Thoracic aorta (tissue), 2 donors: ENCODE data around the gene ABCG1. TPM values are rescaled to one million over a fixed set of nuclear protein-coding genes. Genes with fewer than 3 reads are reported as not detected.

Experiments used
- ATAC-seq: fragments of 150-250 bp; one replicate; pipeline ENCODE4 v1.8.0; 2017; ENCODE audit warnings: low read depth; ENCODE audit not compliant: insufficient number of reproducible peaks, low FRiP score
- DNase-seq: peaks from one replicate; pipeline ENCODE4 v3.0.0-alpha.2; 2020; ENCODE audit warnings: low spot score
- H3K27ac ChIP-seq, 2 donors: fragments of 200-600 bp; sonication (generic); 1 replicate in 1 of 2; 2 replicates in 1 of 2; pipeline ENCODE4 v1.5.1; 2016; ENCODE audit warnings: mild to moderate bottlenecking in 2 of 2, moderate library complexity in 2 of 2
- H3K27me3 ChIP-seq: fragments of 200-600 bp; sonication (generic); replicated peaks from 2 replicates; pipeline ENCODE4 v1.6.0; 2016; ENCODE audit warnings: mild to moderate bottlenecking; ENCODE audit not compliant: insufficient read depth
- H3K36me3 ChIP-seq: fragments of 200-600 bp; sonication (generic); one replicate; pipeline ENCODE4 v1.5.1; 2016
- H3K4me1 ChIP-seq, 2 donors: fragments of 200-600 bp; sonication (generic); 1 replicate in 1 of 2; 2 replicates in 1 of 2; pipeline versions ENCODE4 v1.5.1 to v1.6.0; 2016; ENCODE audit warnings: low read depth in 2 of 2, mild to moderate bottlenecking in 1 of 2; ENCODE audit not compliant: control insufficient read depth in 1 of 2
- H3K4me3 ChIP-seq: fragments of 200-600 bp; sonication (generic); 2 replicates; pipeline ENCODE4 v1.5.1; 2016; ENCODE audit warnings: mild to moderate bottlenecking
- H3K9me3 ChIP-seq: fragments of 200-600 bp; sonication (generic); 2 replicates; pipeline ENCODE4 v1.5.1; 2016
- total RNA-seq, 2 donors: library from RNA; depleted of rRNA; stranded (reverse); fragments of >200 nt; gene quantifications; one replicate each; pipeline versions ENCODE4 v1.1.0 to v1.2.3, GENCODE V29; 2016
- TF ChIP-seq, protein P1 (sequence below): fragments of 200-600 bp; sonication (generic); IDR thresholded peaks from one replicate; pipeline ENCODE4 v1.5.1; 2019; ENCODE audit warnings: antibody characterized with exemption

The ABCG1 gene
- total RNA-seq, 2 donors from 2014 or later, result 15.6 to 20.6 TPM

DNA sequence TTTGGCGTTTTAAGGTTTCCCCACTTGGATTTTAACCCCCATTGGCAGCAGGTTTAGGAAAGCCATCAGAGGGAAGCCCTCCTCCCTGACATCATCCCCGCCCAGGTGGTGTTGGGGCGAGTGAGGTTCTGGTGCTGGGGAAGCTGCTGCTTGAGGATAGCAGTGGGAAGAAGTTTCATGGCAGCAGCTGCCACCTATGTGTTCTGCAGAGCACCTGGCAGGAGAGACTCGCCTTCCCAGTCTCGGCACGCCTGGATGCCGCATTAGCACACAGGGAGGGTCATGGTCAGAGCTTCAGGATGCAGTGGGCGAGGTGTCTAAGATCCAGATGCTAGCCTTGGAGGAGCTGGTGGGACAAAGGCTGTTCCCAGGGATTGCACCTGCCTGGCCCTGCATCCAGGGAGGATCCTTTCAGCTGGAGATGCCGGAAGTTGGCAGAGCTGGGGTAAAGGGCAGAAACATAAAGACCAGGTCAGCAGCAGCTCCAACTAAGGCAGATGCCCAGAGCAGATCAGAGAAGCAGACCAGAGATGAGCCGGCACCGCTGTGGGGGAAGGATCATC is 33.9 kb downstream of the ABCG1 start:
- H3K4me3 ChIP-seq, result no peak overlapping the region
- no peaks in the 10 kb centered on the region for H3K36me3 ChIP-seq
- H3K27me3 ChIP-seq, result no peaks in the 10 kb centered on the region
- TF ChIP-seq, protein P1, sequence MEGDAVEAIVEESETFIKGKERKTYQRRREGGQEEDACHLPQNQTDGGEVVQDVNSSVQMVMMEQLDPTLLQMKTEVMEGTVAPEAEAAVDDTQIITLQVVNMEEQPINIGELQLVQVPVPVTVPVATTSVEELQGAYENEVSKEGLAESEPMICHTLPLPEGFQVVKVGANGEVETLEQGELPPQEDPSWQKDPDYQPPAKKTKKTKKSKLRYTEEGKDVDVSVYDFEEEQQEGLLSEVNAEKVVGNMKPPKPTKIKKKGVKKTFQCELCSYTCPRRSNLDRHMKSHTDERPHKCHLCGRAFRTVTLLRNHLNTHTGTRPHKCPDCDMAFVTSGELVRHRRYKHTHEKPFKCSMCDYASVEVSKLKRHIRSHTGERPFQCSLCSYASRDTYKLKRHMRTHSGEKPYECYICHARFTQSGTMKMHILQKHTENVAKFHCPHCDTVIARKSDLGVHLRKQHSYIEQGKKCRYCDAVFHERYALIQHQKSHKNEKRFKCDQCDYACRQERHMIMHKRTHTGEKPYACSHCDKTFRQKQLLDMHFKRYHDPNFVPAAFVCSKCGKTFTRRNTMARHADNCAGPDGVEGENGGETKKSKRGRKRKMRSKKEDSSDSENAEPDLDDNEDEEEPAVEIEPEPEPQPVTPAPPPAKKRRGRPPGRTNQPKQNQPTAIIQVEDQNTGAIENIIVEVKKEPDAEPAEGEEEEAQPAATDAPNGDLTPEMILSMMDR, result no peak
- no peaks in the 10 kb centered on the region for H3K9me3 ChIP-seq
- H3K4me1 ChIP-seq, result peaks cover 0 to 6% of the 10 kb centered on the region in 2 donors
- H3K27ac ChIP-seq, result no peak overlapping the region
- ATAC-seq (no peak), DNase-seq (no peak)

DNA sequence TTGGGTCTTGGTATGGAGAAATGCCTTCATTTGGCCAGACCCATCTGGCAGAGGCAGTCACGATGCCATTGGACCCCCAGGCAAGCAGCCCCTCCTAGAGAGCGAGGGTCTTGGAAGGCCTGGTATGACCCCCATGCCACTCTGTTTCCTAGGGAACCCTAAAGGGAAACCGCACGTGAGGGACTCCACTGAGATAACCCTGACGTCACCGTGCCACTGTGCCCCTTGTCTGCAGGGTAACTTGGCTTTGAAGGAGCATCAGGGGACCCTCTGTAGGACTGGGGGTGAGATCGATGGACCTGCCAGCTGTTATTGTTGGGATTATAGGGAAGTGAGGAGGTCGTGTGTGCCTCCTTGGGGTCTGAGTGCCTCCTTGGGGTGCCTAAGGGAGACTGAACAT is 34.5 kb downstream of the ABCG1 start:
- Histone ChIP-seq H3K4me1 (peaks cover 0 to 6% of the 10 kb centered on the region in 2 donors), H3K9me3 (no peaks in the 10 kb centered on the region), H3K4me3 (no peak overlapping the region), H3K27me3 (no peaks in the 10 kb centered on the region), H3K36me3 (no peaks in the 10 kb centered on the region), H3K27ac (no peak overlapping the region)
- no peak for DNase-seq
- TF ChIP-seq, protein P1, result no peak
- no peak for ATAC-seq

GRCh38 chr21:42254083-42254482 is 35.1 kb downstream of the ABCG1 start:
- H3K27ac ChIP-seq, result no peak overlapping the region
- ATAC-seq (no peak), DNase-seq (no peak)
- no peak overlapping the region for H3K4me3 ChIP-seq
- H3K36me3 ChIP-seq, result no peaks in the 10 kb centered on the region
- H3K4me1 ChIP-seq, result peaks cover 0 to 11% of the 10 kb centered on the region in 2 donors
- TF ChIP-seq, protein P1, result no peak
- no peaks in the 10 kb centered on the region for H3K9me3 ChIP-seq
- no peaks in the 10 kb centered on the region for H3K27me3 ChIP-seq

DNA sequence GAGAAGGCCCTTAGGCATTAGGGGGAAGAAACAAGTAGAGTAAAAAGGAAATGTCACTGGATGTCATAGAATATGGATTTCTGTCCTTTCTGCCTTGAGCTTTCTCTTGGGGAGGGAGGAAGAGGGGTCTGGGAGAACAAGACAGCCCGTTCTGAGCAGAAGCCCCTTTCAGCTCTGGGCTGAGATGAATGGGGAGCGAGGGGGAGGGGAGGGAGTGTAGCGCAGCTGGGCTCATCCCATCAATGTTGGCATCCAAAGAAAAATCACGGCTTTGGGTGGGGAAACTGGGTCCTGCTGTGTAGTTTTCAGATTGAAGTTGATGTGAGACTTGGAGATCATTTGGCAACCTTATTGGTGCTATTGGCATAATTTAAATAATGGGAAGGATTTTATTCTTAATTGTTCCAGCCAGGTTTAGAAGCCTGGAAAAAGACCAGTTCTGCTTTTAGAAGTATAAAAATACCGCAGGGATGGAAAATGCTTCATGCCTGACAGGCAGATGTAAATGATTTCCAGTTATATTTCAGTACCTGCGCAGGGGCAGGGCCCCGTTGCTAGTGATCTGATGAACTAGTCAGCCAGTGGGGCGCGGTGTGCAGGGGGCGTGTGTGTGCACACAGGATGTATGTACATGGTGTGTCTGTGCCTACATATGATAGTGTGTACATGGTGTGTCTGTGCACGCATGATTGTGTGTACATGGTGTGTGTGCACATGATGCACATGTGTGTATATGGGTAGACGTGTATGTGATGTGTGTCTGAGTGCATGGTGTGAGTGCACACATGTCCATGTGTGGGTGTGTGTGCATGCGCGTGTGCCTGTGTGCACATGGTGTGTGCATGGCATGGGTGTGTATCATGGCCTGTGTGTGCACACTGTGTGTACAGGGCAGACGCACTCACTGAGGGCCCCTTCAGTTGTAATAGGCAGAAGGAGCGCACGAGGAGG is 36.0 kb downstream of the ABCG1 start:
- no peak for ATAC-seq
- no peaks in the 10 kb centered on the region for H3K9me3 ChIP-seq
- H3K4me3 ChIP-seq, result no peak overlapping the region
- H3K27ac ChIP-seq, result no peak overlapping the region
- TF ChIP-seq, protein P1, result no peak
- H3K36me3 ChIP-seq, result no peaks in the 10 kb centered on the region
- no peak for DNase-seq
- H3K27me3 ChIP-seq, result no peaks in the 10 kb centered on the region
- peaks cover 0 to 11% of the 10 kb centered on the region in 2 donors for H3K4me1 ChIP-seq

DNA sequence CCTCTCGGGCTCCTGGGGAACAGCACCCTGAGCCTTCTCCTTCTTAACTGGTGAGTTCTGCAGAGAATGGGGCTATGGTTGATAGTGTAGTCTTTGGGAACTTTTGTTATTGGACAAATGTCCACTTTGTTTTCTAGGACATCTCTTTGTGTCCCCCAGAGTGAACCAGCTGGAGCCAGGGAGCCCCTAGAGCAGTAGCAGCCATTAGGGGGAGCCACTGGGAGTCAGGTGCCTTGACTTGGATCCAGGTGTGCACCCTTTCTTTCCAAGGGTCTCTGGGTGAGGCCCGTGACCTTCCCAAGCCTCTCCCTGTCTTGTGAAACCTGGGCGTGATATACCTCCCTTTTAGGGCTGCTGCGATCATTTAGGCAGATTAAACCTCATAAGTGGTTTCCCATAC is 36.9 kb downstream of the ABCG1 start:
- H3K9me3 ChIP-seq, result no peaks in the 10 kb centered on the region
- no peak overlapping the region for H3K4me3 ChIP-seq
- H3K27ac ChIP-seq, result no peak overlapping the region
- peaks cover 0 to 11% of the 10 kb centered on the region in 2 donors for H3K4me1 ChIP-seq
- H3K27me3 ChIP-seq, result no peaks in the 10 kb centered on the region
- ATAC-seq (no peak), DNase-seq (no peak)
- H3K36me3 ChIP-seq, result no peaks in the 10 kb centered on the region
- TF ChIP-seq, protein P1, result no peak
